ENCODE data around the gene MOB1B. TPM values are rescaled to one million over a fixed set of nuclear protein-coding genes. Genes with fewer than 3 reads are reported as not detected.
"Not testable (repeated sequence)": the region's sequence is repeated elsewhere in the genome, so short reads cannot be mapped to it uniquely, and the experiment has no call there.

MOB1B gene
- total RNA-seq, 4 donors from 2014 or later: 10.0 to 42.1 (median 16.5) TPM

GRCh38 chr4:71008196-71008595 lies 106.0 kb downstream of the MOB1B start:
- Histone ChIP-seq H3K4me3 (no peak overlapping the region), H3K27ac (no peak overlapping the region), H3K4me1 (no peaks in the 10 kb centered on the region), H3K36me3 (no peaks in the 10 kb centered on the region), H3K27me3 (no peaks in the 10 kb centered on the region), H3K9me3 (no peaks in the 10 kb centered on the region)
- intact Hi-C loops (cut with DNase I; ENCODE audit: low total_unique reads): no loop called here
- DNase-seq: no peak
- no peak for TF ChIP-seq POLR2A (IDR thresholded peaks at IDR 0.05)
- no peak for TF ChIP-seq CTCF (IDR thresholded peaks at IDR 0.05)

- TF ChIP-seq POLR2A (IDR thresholded peaks at IDR 0.05) (no peak), CTCF (IDR thresholded peaks at IDR 0.05) (no peak)
- no peaks in the 10 kb centered on the region for H3K4me1 ChIP-seq
- H3K27me3 ChIP-seq: no peaks in the 10 kb centered on the region
- no peaks in the 10 kb centered on the region for H3K36me3 ChIP-seq
- intact Hi-C loops (cut with DNase I; ENCODE audit: low total_unique reads): no loop called here
- no peak overlapping the region for H3K4me3 ChIP-seq
- DNase-seq: no peak
- no peaks in the 10 kb centered on the region for H3K9me3 ChIP-seq
- H3K27ac ChIP-seq: no peak overlapping the region
Observed at GRCh38 chr4:71009086-71009485, 106.9 kb downstream of the MOB1B start.

GRCh38 chr4:71009890-71010588 lies 107.9 kb downstream of the MOB1B start:
- TF ChIP-seq CTCF (IDR thresholded peaks at IDR 0.05) (peak; percentile 38 to 55 (median 49)), POLR2A (IDR thresholded peaks at IDR 0.05) (no peak)
- Histone ChIP-seq H3K4me3 (no peak overlapping the region), H3K36me3 (no peaks in the 10 kb centered on the region), H3K27ac (no peak overlapping the region), H3K4me1 (no peaks in the 10 kb centered on the region), H3K9me3 (no peaks in the 10 kb centered on the region), H3K27me3 (no peaks in the 10 kb centered on the region)
- intact Hi-C loops (cut with DNase I; ENCODE audit: low total_unique reads): loop anchor here (10.0 kb wide), 1 partner anchor 355 kb away; no protein-coding TSS in a partner anchor
- no peak for DNase-seq

GRCh38 chr4:71011451-71011850 lies 109.3 kb downstream of the MOB1B start:
- H3K4me3 ChIP-seq: no peak overlapping the region
- TF ChIP-seq POLR2A (IDR thresholded peaks at IDR 0.05) (no peak), CTCF (IDR thresholded peaks at IDR 0.05) (no peak)
- no peaks in the 10 kb centered on the region for H3K27me3 ChIP-seq
- H3K36me3 ChIP-seq: no peaks in the 10 kb centered on the region
- no peak overlapping the region for H3K27ac ChIP-seq
- H3K9me3 ChIP-seq: no peaks in the 10 kb centered on the region
- DNase-seq: no peak
- intact Hi-C loops (cut with DNase I; ENCODE audit: low total_unique reads): loop anchor here (10.0 kb wide), 1 partner anchor 357 kb away; no protein-coding TSS in a partner anchor
- no peaks in the 10 kb centered on the region for H3K4me1 ChIP-seq

GRCh38 chr4:71017391-71017790 lies 115.2 kb downstream of the MOB1B start:
- intact Hi-C loops (cut with DNase I; ENCODE audit: low total_unique reads): loop anchor here (10.0 kb wide), 1 partner anchor 363 kb away; no protein-coding TSS in a partner anchor

More at GRCh38 chr4:71017391-71017790, 115.2 kb downstream of the MOB1B start:
- not testable (repeated sequence) for H3K27me3 ChIP-seq, H3K27ac ChIP-seq, H3K9me3 ChIP-seq, H3K4me1 ChIP-seq, H3K4me3 ChIP-seq, H3K36me3 ChIP-seq, DNase-seq
